Mucosa of rectum (tissue), 2 donors: ENCODE results near the gene EI24.

Experiments used
- H3K27ac ChIP-seq, 2 donors: one replicate each; pipeline ENCODE4 v1.7.0; 2013; ENCODE audit warnings: inconsistent platforms in 2 of 2, low read depth in 2 of 2, low read length in 2 of 2
- H3K27me3 ChIP-seq, 2 donors: one replicate each; pipeline ENCODE4 v1.7.0; 2013; ENCODE audit warnings: low read length in 2 of 2; ENCODE audit not compliant: control insufficient read depth in 2 of 2, insufficient read depth in 2 of 2
- H3K36me3 ChIP-seq, 2 donors: one replicate each; pipeline ENCODE4 v1.7.0; 2013; ENCODE audit warnings: low read length in 2 of 2; ENCODE audit not compliant: control insufficient read depth in 2 of 2, insufficient read depth in 2 of 2
- H3K4me1 ChIP-seq, 2 donors: one replicate each; pipeline ENCODE4 v1.7.0; 2013; ENCODE audit warnings: low read length in 2 of 2, mild to moderate bottlenecking in 1 of 2; ENCODE audit not compliant: control insufficient read depth in 2 of 2, insufficient read depth in 2 of 2
- H3K4me3 ChIP-seq, 2 donors: one replicate each; pipeline ENCODE4 v1.7.0; 2013; ENCODE audit warnings: low read length in 2 of 2
- H3K9ac ChIP-seq, 2 donors: one replicate each; pipeline ENCODE4 v1.7.0; 2013; ENCODE audit warnings: low read length in 2 of 2, low read depth in 1 of 2, mild to moderate bottlenecking in 1 of 2
- H3K9me3 ChIP-seq, 2 donors: one replicate each; pipeline ENCODE4 v1.7.0; 2013; ENCODE audit warnings: low read length in 2 of 2; ENCODE audit not compliant: control insufficient read depth in 2 of 2
- donor health status: healthy.
- donor health status: Normal muscosa, but diverticular disease.

The EI24 gene

GRCh38 chr11:125593114-125593820 is 24.0 kb downstream of the EI24 start:
- peak overlapping the region; percentile 70 to 95 for H3K9ac ChIP-seq
- H3K4me1 ChIP-seq, result peaks cover 9 to 14% of the 10 kb centered on the region in 2 donors
- H3K27ac ChIP-seq, result peak overlapping the region; percentile 66 to 83
- H3K4me3 ChIP-seq, result peak overlapping the region; percentile 81 to 98
- H3K36me3 ChIP-seq, result peaks cover 3 to 7% of the 10 kb centered on the region in 2 donors
- H3K9me3 ChIP-seq, result no peaks in the 10 kb centered on the region
- H3K27me3 ChIP-seq, result no peaks in the 10 kb centered on the region

DNA sequence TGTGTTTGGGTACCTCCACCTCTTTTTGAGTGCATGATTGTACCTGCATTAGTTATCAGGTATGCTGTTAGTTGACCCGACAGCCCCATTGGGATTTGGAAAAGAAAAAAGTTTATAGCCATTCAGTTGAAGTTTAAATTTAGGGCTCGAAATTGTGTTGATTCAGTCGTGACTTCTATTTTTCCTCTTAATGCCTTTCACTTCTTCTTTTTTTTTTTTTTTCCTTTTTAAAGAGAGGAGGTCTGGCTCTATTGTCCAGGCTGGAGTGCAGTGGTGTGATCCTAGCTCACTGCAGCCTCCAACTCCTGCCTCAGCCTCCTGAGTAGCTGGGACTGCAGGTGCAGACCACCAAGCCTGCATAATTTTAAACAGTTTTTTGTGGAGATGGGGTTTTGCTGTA is 25.7 kb downstream of the EI24 start:
- Histone ChIP-seq H3K36me3 (peaks cover 9 to 13% of the 10 kb centered on the region in 2 donors), H3K9me3 (no peaks in the 10 kb centered on the region), H3K27ac (no peak overlapping the region), H3K27me3 (no peaks in the 10 kb centered on the region), H3K4me1 (peaks cover 9 to 14% of the 10 kb centered on the region in 2 donors), H3K9ac (no peak overlapping the region), H3K4me3 (peak overlapping the region in 1 of 2 donors; percentile 15)

DNA sequence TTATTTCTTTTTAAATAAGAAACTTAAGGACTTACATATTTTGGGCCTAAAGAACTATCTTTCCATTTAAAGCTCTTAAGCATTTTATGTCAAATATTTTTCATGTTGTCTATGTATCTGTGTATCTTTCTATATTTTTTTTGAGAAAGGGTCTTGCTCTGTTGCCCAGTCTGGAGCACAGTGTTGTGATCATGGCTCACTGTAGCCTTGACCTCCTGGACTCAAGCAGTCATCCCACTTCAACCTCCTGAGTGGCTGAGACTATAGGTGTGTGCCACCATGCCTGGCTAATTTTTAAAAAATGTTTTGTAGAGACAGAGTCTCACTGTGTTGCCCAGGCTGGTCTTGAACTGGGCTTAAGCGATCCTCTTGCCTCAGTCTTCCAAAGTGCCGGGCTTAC is 31.4 kb downstream of the EI24 start:
- Histone ChIP-seq H3K4me3 (no peak overlapping the region), H3K9ac (no peak overlapping the region), H3K36me3 (peaks cover 52 to 56% of the 10 kb centered on the region in 2 donors), H3K27me3 (no peaks in the 10 kb centered on the region), H3K4me1 (no peaks in the 10 kb centered on the region), H3K9me3 (no peaks in the 10 kb centered on the region), H3K27ac (no peak overlapping the region)

GRCh38 chr11:125603207-125603606 is 33.9 kb downstream of the EI24 start:
- H3K36me3 ChIP-seq, result peaks cover 71 to 77% of the 10 kb centered on the region in 2 donors
- H3K9me3 ChIP-seq, result no peaks in the 10 kb centered on the region
- H3K4me3 ChIP-seq, result no peak overlapping the region
- no peaks in the 10 kb centered on the region for H3K4me1 ChIP-seq
- no peak overlapping the region for H3K9ac ChIP-seq
- H3K27me3 ChIP-seq, result no peaks in the 10 kb centered on the region
- H3K27ac ChIP-seq, result no peak overlapping the region

GRCh38 chr11:125605417-125605816 is 36.1 kb downstream of the EI24 start:
- no peak overlapping the region for H3K4me3 ChIP-seq
- H3K9ac ChIP-seq, result no peak overlapping the region
- no peaks in the 10 kb centered on the region for H3K9me3 ChIP-seq
- no peaks in the 10 kb centered on the region for H3K27me3 ChIP-seq
- H3K36me3 ChIP-seq, result peaks cover 76 to 85% of the 10 kb centered on the region in 2 donors
- H3K4me1 ChIP-seq, result no peaks in the 10 kb centered on the region
- H3K27ac ChIP-seq, result no peak overlapping the region

DNA sequence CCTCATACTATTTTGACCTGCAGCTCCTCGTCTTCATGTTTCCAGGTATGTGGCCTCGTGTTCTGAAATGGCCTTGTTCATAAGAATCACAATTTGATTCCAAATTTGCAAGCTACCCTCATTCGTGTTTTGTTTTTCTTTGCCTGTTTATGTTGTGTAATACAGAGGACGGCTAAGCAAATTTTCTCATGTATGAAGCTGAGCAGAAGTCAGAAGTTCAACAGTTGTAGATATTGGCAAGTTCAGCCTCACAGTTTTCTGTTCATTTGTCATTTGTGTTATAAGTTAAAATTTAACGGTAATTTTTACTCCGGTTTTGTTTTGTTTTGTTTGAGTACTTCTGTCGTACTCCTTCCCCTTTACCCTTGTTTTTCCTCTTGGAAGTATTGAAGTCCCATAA is 40.3 kb downstream of the EI24 start:
- Histone ChIP-seq H3K4me1 (no peaks in the 10 kb centered on the region), H3K36me3 (peaks cover 78 to 85% of the 10 kb centered on the region in 2 donors), H3K9ac (no peak overlapping the region), H3K27ac (no peak overlapping the region), H3K4me3 (no peak overlapping the region), H3K9me3 (no peaks in the 10 kb centered on the region), H3K27me3 (no peaks in the 10 kb centered on the region)

DNA sequence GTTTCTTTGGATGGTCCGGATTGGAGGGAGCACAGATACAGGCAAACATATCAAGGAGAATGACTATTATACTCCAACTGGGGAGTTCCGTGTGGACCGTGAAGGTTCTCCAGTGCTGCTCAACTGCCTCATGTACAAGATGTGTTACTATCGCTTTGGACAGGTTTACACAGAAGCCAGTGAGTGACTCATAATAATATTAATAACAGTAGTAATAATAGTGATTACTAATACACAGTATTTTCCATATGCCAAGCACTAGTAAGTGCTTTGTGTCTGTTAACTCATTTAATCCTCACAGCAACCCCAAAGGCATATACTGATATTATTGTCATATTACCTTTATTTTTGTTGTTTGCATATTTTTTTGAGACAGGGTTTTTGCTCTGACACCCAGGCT is 49.1 kb downstream of the EI24 start:
- H3K9ac ChIP-seq, result no peak overlapping the region
- no peaks in the 10 kb centered on the region for H3K9me3 ChIP-seq
- no peak overlapping the region for H3K4me3 ChIP-seq
- H3K36me3 ChIP-seq, result peaks cover 61 to 66% of the 10 kb centered on the region in 2 donors
- no peak overlapping the region for H3K27ac ChIP-seq
- no peaks in the 10 kb centered on the region for H3K27me3 ChIP-seq
- no peaks in the 10 kb centered on the region for H3K4me1 ChIP-seq

GRCh38 chr11:125621995-125622394 is 52.7 kb downstream of the EI24 start:
- Histone ChIP-seq H3K27ac (no peak overlapping the region), H3K9me3 (no peaks in the 10 kb centered on the region), H3K4me1 (peaks cover 9 to 10% of the 10 kb centered on the region in 2 donors), H3K4me3 (no peak overlapping the region), H3K9ac (no peak overlapping the region), H3K36me3 (peaks cover 40 to 42% of the 10 kb centered on the region in 2 donors), H3K27me3 (no peaks in the 10 kb centered on the region)

- no peaks in the 10 kb centered on the region for H3K27me3 ChIP-seq
- no peak overlapping the region for H3K27ac ChIP-seq
Observed at GRCh38 chr11:125623064-125623463, 53.8 kb downstream of the EI24 start.

GRCh38 chr11:125624756-125625213 is 55.5 kb downstream of the EI24 start, which contains the start of gene CHEK1:
CHEK1 (plus strand) TSS chr11:125625163; CDS start chr11:125626769, 1,606 bp downstream.
- Histone ChIP-seq H3K27ac (peak within 1 kb of the TSS; percentile 94 to 98), H3K27me3 (no peaks in the 10 kb centered on the region), H3K9ac (peak within 1 kb of the TSS; percentile 89 to 90), H3K36me3 (peaks cover 17% of the 10 kb centered on the region in 2 donors), H3K4me3 (peak within 1 kb of the TSS; percentile 80 to 92), H3K9me3 (no peaks in the 10 kb centered on the region), H3K4me1 (peaks cover 9 to 13% of the 10 kb centered on the region in 2 donors)

More at GRCh38 chr11:125623064-125623463, 53.8 kb downstream of the EI24 start:
- no peak overlapping the region for H3K4me3 ChIP-seq
- peaks cover 9 to 13% of the 10 kb centered on the region in 2 donors for H3K4me1 ChIP-seq
- H3K36me3 ChIP-seq, result peaks cover 31 to 32% of the 10 kb centered on the region in 2 donors
- no peak overlapping the region for H3K9ac ChIP-seq
- H3K9me3 ChIP-seq, result no peaks in the 10 kb centered on the region
